ENCODE results near the gene GPR89A. TPM values are rescaled to one million over a fixed set of nuclear protein-coding genes. Genes with fewer than 3 reads are reported as not detected.

The GPR89A gene
- total RNA-seq, 1 donor from 2014 or later: 28.9 TPM

- H3K9me3 Mint-ChIP-seq: no peaks in the 10 kb centered on the region
- peaks cover 22% of the 10 kb centered on the region for H3K4me1 Mint-ChIP-seq (ENCODE audit: low read depth)
These were observed 83.1 kb downstream of the GPR89A start for GRCh38 chr1:145690587-145691558.

GRCh38 chr1:145692785-145693443, 85.1 kb downstream of the GPR89A start:
- H3K9me3 Mint-ChIP-seq: no peaks in the 10 kb centered on the region
- no peak overlapping the region for H3K27ac Mint-ChIP-seq
- DNase-seq (ENCODE audit: low spot score): no peak
- no peaks in the 10 kb centered on the region for H3K36me3 Mint-ChIP-seq (ENCODE audit: low read depth)
- intact Hi-C loops (cut with micrococcal nuclease): no loop called here
- peaks cover 22% of the 10 kb centered on the region for H3K4me1 Mint-ChIP-seq (ENCODE audit: low read depth)
- H3K27me3 Mint-ChIP-seq (ENCODE audit: low read depth): peaks cover 4% of the 10 kb centered on the region
- H3K4me3 Mint-ChIP-seq (ENCODE audit: low read depth): no peak overlapping the region

More at GRCh38 chr1:145690587-145691558, 83.1 kb downstream of the GPR89A start:
- Mint-ChIP-seq H3K36me3 (ENCODE audit: low read depth) (no peaks in the 10 kb centered on the region), H3K27me3 (ENCODE audit: low read depth) (no peaks in the 10 kb centered on the region), H3K27ac (peak overlapping the region; percentile 51), H3K4me3 (ENCODE audit: low read depth) (no peak overlapping the region)
- intact Hi-C loops (cut with micrococcal nuclease): no loop called here
- peak; percentile 47 for DNase-seq (ENCODE audit: low spot score)

- Mint-ChIP-seq H3K36me3 (ENCODE audit: low read depth) (no peaks in the 10 kb centered on the region), H3K4me3 (ENCODE audit: low read depth) (no peak overlapping the region), H3K4me1 (ENCODE audit: low read depth) (peaks cover 3% of the 10 kb centered on the region), H3K27ac (no peak overlapping the region), H3K9me3 (no peaks in the 10 kb centered on the region), H3K27me3 (ENCODE audit: low read depth) (peaks cover 16% of the 10 kb centered on the region)
- intact Hi-C loops (cut with micrococcal nuclease): no loop called here
- DNase-seq (ENCODE audit: low spot score): no peak
These were observed 88.2 kb downstream of the GPR89A start for GRCh38 chr1:145695821-145696629.

- intact Hi-C loops (cut with micrococcal nuclease): no loop called here
- Mint-ChIP-seq H3K9me3 (no peaks in the 10 kb centered on the region), H3K36me3 (ENCODE audit: low read depth) (no peaks in the 10 kb centered on the region), H3K27ac (no peak overlapping the region), H3K4me1 (ENCODE audit: low read depth) (no peaks in the 10 kb centered on the region), H3K4me3 (ENCODE audit: low read depth) (no peak overlapping the region), H3K27me3 (ENCODE audit: low read depth) (peaks cover 18% of the 10 kb centered on the region)
- DNase-seq (ENCODE audit: low spot score): no peak
These were observed 88.8 kb downstream of the GPR89A start for GRCh38 chr1:145696630-145696960.

GRCh38 chr1:145701306-145701862, 93.6 kb downstream of the GPR89A start:
- no peak overlapping the region for H3K4me3 Mint-ChIP-seq (ENCODE audit: low read depth)
- H3K27me3 Mint-ChIP-seq (ENCODE audit: low read depth): peaks cover 31% of the 10 kb centered on the region
- no peaks in the 10 kb centered on the region for H3K9me3 Mint-ChIP-seq
- no peaks in the 10 kb centered on the region for H3K4me1 Mint-ChIP-seq (ENCODE audit: low read depth)
- intact Hi-C loops (cut with micrococcal nuclease): no loop called here
- DNase-seq (ENCODE audit: low spot score): no peak
- H3K27ac Mint-ChIP-seq: no peak overlapping the region
- no peaks in the 10 kb centered on the region for H3K36me3 Mint-ChIP-seq (ENCODE audit: low read depth)

GRCh38 chr1:145702052-145702451, 94.3 kb downstream of the GPR89A start:
- H3K4me3 Mint-ChIP-seq (ENCODE audit: low read depth): no peak overlapping the region
- H3K9me3 Mint-ChIP-seq: no peaks in the 10 kb centered on the region
- DNase-seq (ENCODE audit: low spot score): no peak
- no peaks in the 10 kb centered on the region for H3K4me1 Mint-ChIP-seq (ENCODE audit: low read depth)
- intact Hi-C loops (cut with micrococcal nuclease): no loop called here
- H3K27me3 Mint-ChIP-seq (ENCODE audit: low read depth): peaks cover 31% of the 10 kb centered on the region
- H3K36me3 Mint-ChIP-seq (ENCODE audit: low read depth): no peaks in the 10 kb centered on the region
- no peak overlapping the region for H3K27ac Mint-ChIP-seq

- Mint-ChIP-seq H3K9me3 (no peaks in the 10 kb centered on the region), H3K36me3 (ENCODE audit: low read depth) (no peaks in the 10 kb centered on the region), H3K27ac (no peak overlapping the region), H3K4me1 (ENCODE audit: low read depth) (no peaks in the 10 kb centered on the region), H3K27me3 (ENCODE audit: low read depth) (peaks cover 28% of the 10 kb centered on the region), H3K4me3 (ENCODE audit: low read depth) (no peak overlapping the region)
- intact Hi-C loops (cut with micrococcal nuclease): no loop called here
- DNase-seq (ENCODE audit: low spot score): no peak
These were observed 95.0 kb downstream of the GPR89A start for GRCh38 chr1:145702826-145703225.

- H3K27me3 Mint-ChIP-seq (ENCODE audit: low read depth): peaks cover 26% of the 10 kb centered on the region
- H3K36me3 Mint-ChIP-seq (ENCODE audit: low read depth): no peaks in the 10 kb centered on the region
- H3K9me3 Mint-ChIP-seq: no peaks in the 10 kb centered on the region
- H3K27ac Mint-ChIP-seq: no peak overlapping the region
- intact Hi-C loops (cut with micrococcal nuclease): no loop called here
- H3K4me3 Mint-ChIP-seq (ENCODE audit: low read depth): no peak overlapping the region
- no peak for DNase-seq (ENCODE audit: low spot score)
- peaks cover 4% of the 10 kb centered on the region for H3K4me1 Mint-ChIP-seq (ENCODE audit: low read depth)
These were observed 97.8 kb downstream of the GPR89A start for GRCh38 chr1:145705622-145706021.

- H3K36me3 Mint-ChIP-seq (ENCODE audit: low read depth): no peaks in the 10 kb centered on the region
These were observed 98.4 kb downstream of the GPR89A start for GRCh38 chr1:145706086-145706664.

GRCh38 chr1:145707183-145707867, 99.5 kb downstream of the GPR89A start, which contains the start of gene PDZK1:
Gene PDZK1, minus strand, starts transcription at chr1:145707368. Its CDS starts 19,347 bp downstream, at chr1:145688021.
- Mint-ChIP-seq H3K4me1 (ENCODE audit: low read depth) (peaks cover 4% of the 10 kb centered on the region), H3K27ac (no peak within 1 kb of the TSS), H3K4me3 (ENCODE audit: low read depth) (no peak within 1 kb of the TSS), H3K36me3 (ENCODE audit: low read depth) (no peaks in the 10 kb centered on the region), H3K9me3 (no peaks in the 10 kb centered on the region), H3K27me3 (ENCODE audit: low read depth) (peaks cover 21% of the 10 kb centered on the region)
- no peak for DNase-seq (ENCODE audit: low spot score)
- intact Hi-C loops (cut with micrococcal nuclease): no loop called here

More at GRCh38 chr1:145706086-145706664, 98.4 kb downstream of the GPR89A start:
- Mint-ChIP-seq H3K4me1 (ENCODE audit: low read depth) (peaks cover 4% of the 10 kb centered on the region), H3K27me3 (ENCODE audit: low read depth) (peaks cover 23% of the 10 kb centered on the region), H3K27ac (no peak overlapping the region), H3K9me3 (no peaks in the 10 kb centered on the region), H3K4me3 (ENCODE audit: low read depth) (no peak overlapping the region)
- no peak for DNase-seq (ENCODE audit: low spot score)
- intact Hi-C loops (cut with micrococcal nuclease): no loop called here

GRCh38 chr1:145708063-145708462, 100.3 kb downstream of the GPR89A start:
- Mint-ChIP-seq H3K36me3 (ENCODE audit: low read depth) (no peaks in the 10 kb centered on the region), H3K27ac (no peak overlapping the region), H3K4me1 (ENCODE audit: low read depth) (peaks cover 4% of the 10 kb centered on the region), H3K4me3 (ENCODE audit: low read depth) (no peak overlapping the region), H3K9me3 (no peaks in the 10 kb centered on the region), H3K27me3 (ENCODE audit: low read depth) (peaks cover 21% of the 10 kb centered on the region)
- no peak for DNase-seq (ENCODE audit: low spot score)
- intact Hi-C loops (cut with micrococcal nuclease): no loop called here
